ENCODE results near the gene VAMP7.

Gene VAMP7

GRCh38 chrX:155988859-155989258, 107.7 kb downstream of the VAMP7 start:
- Histone ChIP-seq H3K4me3 (ENCODE audit: low read depth, low read length) (no peak overlapping the region), H3K4me1 (ENCODE audit: control insufficient read depth, insufficient read depth, low read length) (no peaks in the 10 kb centered on the region), H3K27ac (ENCODE audit: low read depth, low read length) (no peak overlapping the region), H3K9me3 (ENCODE audit: control insufficient read depth, insufficient read depth, low read depth, low read length) (peaks cover 44% of the 10 kb centered on the region), H3K9ac (ENCODE audit: low read length) (no peak overlapping the region), H3K36me3 (ENCODE audit: control insufficient read depth, insufficient read depth, low read length) (no peaks in the 10 kb centered on the region), H3K27me3 (ENCODE audit: control insufficient read depth, insufficient read depth, low read length) (no peaks in the 10 kb centered on the region)

Measured in HUES6 (cell line).